Natural killer cell treated with Interleukin-12 subunit alpha and Interleukin-12 subunit beta and Interleukin-15 and Interleukin-18, amount 100 ng/mL, for 72 hours (primary cell): ENCODE data around the gene HOXA1. TPM values are rescaled to one million over a fixed set of nuclear protein-coding genes. Genes with fewer than 3 reads are reported as not detected.

ENCODE experiments used
- ATAC-seq, 2 donors: fragments of 150-1000 bp; cut with Tn5 transposase in 1 of 2; sonication (Bioruptor Pico), chemical (Tn5 transposase) in 1 of 2; 2 replicates each; pipeline ENCODE4 v1.10.0; 2021
- DNase-seq: peaks from one replicate; pipeline ENCODE4 v3.0.0; 2022; ENCODE audit warnings: low spot score
- H3K27ac Mint-ChIP-seq, 2 donors: 1 replicate in 1 of 2; 2 replicates in 1 of 2; pipeline ENCODE4 v1.8.0; 2022; ENCODE audit warnings: mixed read lengths in 2 of 2, mild to moderate bottlenecking in 1 of 2, moderate library complexity in 1 of 2
- H3K27me3 Mint-ChIP-seq, 2 donors: 1 replicate in 1 of 2; 2 replicates in 1 of 2; pipeline ENCODE4 v1.8.0; 2022; ENCODE audit warnings: mixed read lengths in 2 of 2
- H3K36me3 Mint-ChIP-seq: one replicate; pipeline ENCODE4 v1.8.0; 2022; ENCODE audit warnings: mixed read lengths
- H3K4me1 Mint-ChIP-seq, 2 donors: 1 replicate in 1 of 2; 2 replicates in 1 of 2; pipeline ENCODE4 v1.8.0; 2022; ENCODE audit warnings: low read depth in 2 of 2, mixed read lengths in 2 of 2, mild to moderate bottlenecking in 1 of 2
- H3K4me3 Mint-ChIP-seq: one replicate; pipeline ENCODE4 v1.8.0; 2022; ENCODE audit warnings: mixed read lengths
- H3K9me3 Mint-ChIP-seq: 2 replicates; pipeline ENCODE4 v1.8.0; 2022; ENCODE audit warnings: mixed read lengths
- total RNA-seq, 2 donors: library from RNA; stranded (reverse); gene quantifications; one replicate each; pipeline ENCODE4 v1.2.3, GENCODE V29; 2022

Gene HOXA1
- total RNA-seq, 2 donors from 2014 or later = 0.36 to 0.78 TPM

DNA sequence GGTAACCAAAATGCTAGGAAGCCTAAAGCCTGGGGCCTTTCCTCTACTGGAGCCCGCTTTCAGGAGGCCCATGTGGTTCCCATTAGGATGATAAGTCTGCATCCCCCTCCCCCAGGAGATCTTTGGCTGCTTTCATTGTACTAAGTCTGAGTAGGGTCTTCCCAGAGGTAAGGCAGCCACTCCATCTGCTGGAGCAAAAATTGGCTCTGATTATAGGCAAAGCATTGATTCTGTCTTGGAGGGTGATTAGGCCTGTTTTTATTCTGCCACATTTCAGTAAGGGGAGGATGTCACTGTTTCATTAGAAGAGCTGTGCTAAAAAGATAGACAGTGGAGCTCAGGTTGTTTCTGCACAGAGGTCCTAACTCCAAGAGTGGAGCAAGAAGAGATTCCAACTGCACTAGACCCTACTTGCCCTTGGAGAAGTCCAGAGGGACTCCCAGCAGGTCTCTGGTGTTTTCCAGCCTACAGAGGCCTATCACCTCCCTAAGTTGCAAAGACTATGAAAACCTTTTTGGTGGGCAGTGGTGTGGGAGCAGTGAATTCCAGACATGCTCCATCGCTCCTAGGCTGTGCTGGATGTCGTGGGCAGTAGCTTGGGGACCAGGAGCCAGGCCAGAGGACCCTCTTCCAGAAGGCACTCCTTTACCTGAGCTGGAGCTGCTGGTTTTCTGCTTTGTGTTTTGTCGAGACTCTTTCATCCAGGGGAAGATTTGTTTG, 13.8 kb upstream of the HOXA1 start:
- Mint-ChIP-seq H3K27me3 (peaks cover 0 to 8% of the 10 kb centered on the region in 2 donors), H3K9me3 (no peaks in the 10 kb centered on the region), H3K4me3 (no peak overlapping the region), H3K27ac (no peak overlapping the region), H3K36me3 (no peaks in the 10 kb centered on the region), H3K4me1 (no peaks in the 10 kb centered on the region)
- DNase-seq (no peak), ATAC-seq (no peak)

DNA sequence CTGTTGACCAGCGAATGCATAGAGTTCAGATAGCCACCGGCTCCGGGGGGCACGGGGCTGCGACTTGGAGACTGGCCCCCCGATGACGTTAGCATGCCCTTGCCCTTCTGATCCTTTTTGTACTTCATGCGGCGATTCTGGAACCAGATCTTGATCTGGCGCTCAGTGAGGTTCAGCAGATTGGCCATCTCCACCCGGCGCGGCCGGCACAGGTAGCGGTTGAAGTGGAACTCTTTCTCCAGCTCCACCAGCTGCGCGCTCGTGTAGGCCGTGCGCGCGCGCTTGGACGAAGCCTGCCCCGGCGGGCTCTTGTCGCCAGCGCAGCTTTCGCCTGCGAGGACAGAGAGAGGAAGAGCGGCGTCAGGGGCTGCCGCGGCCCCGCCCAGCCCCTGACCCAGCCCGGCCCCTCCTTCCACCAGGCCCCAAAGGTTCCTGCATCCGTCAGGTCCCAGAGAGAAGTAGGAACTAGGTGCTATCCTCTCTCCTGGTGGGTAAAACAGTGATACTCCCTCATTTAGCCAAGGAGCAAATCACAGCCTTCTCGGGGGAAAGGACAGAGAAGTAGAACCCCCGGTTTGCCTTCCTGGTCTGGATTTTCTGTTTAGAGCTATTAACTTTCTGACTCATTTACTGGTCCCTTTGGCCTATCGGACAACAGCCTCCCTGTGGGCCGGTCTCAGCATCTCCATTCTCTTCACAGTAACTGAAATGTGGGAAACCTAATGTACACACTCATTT, 12.8 kb upstream of the HOXA1 start:
- DNase-seq (no peak), ATAC-seq (no peak)
- Mint-ChIP-seq H3K27me3 (peaks cover 8 to 18% of the 10 kb centered on the region in 2 donors), H3K27ac (no peak overlapping the region), H3K36me3 (no peaks in the 10 kb centered on the region), H3K4me1 (peaks cover 0 to 4% of the 10 kb centered on the region in 2 donors), H3K4me3 (no peak overlapping the region), H3K9me3 (no peaks in the 10 kb centered on the region)

DNA sequence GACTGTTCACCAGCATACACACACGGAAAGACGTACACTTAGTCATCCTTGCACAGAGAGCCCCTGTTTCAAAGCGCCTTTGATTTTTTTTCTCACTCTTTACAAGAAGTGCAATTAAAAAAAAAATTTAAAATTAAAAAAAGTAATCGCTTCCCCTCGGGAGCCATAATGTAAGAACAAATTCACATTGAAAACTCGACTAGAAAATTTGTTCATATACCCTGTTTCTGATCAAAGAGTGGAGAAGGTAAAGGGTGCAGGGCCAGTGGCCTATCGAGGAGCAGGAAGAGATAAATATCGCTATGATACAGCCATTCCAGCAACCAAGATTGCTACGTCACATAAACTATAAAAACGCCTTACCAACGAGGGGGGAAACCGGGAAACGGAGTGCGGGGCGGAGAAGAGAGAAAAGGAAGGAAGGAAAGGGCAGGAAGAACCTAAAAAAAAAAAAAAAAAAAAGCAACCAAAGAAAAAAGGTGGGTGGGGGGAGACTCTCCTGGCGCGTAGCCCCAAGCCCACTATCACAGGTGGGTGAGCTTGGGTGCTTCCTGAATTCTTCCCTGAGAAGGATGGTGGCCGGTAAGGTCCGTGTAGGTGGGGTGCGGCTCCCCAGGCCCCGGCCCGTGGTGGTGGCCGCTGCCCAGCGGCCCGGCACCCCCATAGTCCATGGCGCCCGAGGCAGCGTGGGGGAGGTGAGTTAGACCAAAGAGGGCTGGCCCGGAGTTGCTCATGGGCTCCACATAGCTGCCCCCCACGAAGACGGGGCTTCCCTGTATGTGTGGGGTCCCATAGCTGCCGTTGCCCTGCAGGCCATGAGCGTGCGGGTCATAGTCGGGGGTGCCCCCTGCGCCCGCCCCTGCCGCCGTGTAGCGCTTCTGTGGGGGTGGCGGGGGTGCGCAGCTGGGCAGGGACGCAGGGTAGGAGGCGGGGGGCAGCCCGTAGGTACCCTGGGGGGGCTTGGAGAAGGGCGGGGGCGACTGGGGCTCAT, 11.9 kb upstream of the HOXA1 start:
- Mint-ChIP-seq H3K27ac (no peak overlapping the region), H3K9me3 (no peaks in the 10 kb centered on the region), H3K36me3 (no peaks in the 10 kb centered on the region), H3K27me3 (peaks cover 15 to 27% of the 10 kb centered on the region in 2 donors), H3K4me1 (peaks cover 4 to 9% of the 10 kb centered on the region in 2 donors), H3K4me3 (no peak overlapping the region)
- no peak for DNase-seq
- ATAC-seq = no peak

DNA sequence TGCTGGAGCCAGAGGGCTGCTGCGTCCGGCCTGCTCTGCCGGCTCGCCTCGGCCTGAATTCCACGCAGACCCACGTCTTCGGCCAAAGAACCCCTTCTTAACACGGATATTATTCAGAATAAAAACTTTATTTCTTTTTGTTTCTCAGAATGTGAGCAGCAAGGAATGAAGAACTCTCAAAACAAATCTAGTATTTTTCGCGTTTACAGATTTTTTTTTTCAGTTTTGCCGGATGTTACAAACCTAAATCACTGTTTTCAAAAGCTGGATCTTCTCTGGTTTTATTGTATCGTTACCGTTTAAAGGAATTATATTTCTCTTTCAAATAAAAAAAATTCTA, 11.1 kb upstream of the HOXA1 start:
- Mint-ChIP-seq H3K4me3 (no peak overlapping the region), H3K27me3 (peaks cover 20 to 33% of the 10 kb centered on the region in 2 donors), H3K4me1 (peaks cover 7 to 11% of the 10 kb centered on the region in 2 donors), H3K36me3 (no peaks in the 10 kb centered on the region), H3K27ac (no peak overlapping the region), H3K9me3 (no peaks in the 10 kb centered on the region)
- ATAC-seq (no peak), DNase-seq (no peak)

DNA sequence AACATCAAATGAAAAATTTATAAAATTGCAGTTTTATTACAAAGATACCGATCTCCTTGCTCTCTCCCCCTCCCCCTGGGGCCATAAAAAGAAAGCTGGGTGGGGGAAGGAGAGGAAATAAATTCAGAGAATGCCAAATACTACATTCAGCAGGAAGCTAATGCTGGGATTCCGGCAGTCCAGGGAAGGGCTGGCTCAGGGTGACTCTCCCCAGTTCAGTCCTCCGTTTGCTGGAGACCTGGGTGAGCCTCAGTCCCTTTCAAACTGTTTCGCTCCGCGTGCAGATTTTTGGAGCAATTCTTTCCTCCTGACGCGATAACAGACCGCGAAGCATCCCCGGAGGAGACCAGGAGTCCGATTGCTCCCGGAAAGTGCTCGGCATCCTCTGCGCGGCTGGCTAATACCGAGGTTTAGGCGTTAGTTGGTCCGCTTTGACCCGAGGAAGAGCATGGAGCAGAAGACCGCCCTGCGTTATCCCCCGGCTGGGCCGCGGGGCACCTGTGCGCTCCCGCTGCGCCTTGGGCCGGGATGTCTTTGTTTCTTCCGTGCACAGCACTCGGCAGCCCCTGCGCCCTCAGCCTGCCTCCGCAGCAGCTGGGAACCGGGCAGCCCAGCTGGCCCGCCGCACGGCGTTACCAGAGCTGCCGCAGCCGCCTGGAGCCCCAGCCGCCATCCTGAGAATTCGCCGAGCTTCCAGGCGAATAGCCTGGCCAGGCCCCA, 10.5 kb upstream of the HOXA1 start:
- ATAC-seq = no peak
- peaks cover 26 to 39% of the 10 kb centered on the region in 2 donors for H3K27me3 Mint-ChIP-seq
- H3K4me1 Mint-ChIP-seq = peaks cover 7 to 15% of the 10 kb centered on the region in 2 donors
- H3K4me3 Mint-ChIP-seq = no peak overlapping the region
- no peaks in the 10 kb centered on the region for H3K9me3 Mint-ChIP-seq
- H3K27ac Mint-ChIP-seq = no peak overlapping the region
- DNase-seq = no peak
- peaks cover 4% of the 10 kb centered on the region for H3K36me3 Mint-ChIP-seq

DNA sequence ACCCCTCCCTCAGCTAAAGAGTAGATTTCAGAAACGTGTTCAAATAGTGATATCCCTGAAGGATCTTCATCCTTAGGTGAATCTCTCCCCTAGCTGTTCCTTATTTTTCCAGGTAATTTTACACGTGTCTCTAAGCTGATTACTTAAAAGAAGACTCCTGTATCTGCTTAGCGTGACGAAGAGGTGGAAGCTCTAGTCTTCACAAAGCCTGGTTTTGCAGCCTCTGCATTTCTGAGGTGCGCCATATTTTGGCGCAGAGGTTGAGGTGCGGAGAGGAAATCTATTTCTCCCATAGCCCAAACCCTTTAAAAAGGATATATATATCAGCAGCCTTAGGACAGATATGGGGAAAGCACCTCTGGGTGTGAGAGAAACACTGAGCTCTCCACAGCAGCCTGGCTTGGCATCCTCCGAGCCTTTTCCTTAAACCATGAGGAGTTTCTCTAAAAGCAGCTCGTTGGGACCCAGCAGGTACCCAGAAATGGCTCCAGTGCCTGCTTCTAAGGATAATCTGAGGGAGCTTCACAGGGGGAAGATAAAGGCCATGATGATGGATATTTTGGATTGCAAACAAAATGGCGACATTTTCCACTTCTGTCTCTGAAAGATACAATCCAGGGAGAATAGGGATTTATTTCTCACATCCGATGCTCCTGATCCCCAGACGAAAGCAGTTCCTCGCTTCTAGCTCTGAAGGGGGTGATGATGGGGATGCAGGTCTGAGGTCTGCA, 9.7 kb upstream of the HOXA1 start:
- peaks cover 7 to 15% of the 10 kb centered on the region in 2 donors for H3K4me1 Mint-ChIP-seq
- ATAC-seq (no peak), DNase-seq (no peak)
- peaks cover 29 to 45% of the 10 kb centered on the region in 2 donors for H3K27me3 Mint-ChIP-seq
- no peaks in the 10 kb centered on the region for H3K9me3 Mint-ChIP-seq
- H3K36me3 Mint-ChIP-seq = peaks cover 9% of the 10 kb centered on the region
- H3K4me3 Mint-ChIP-seq = no peak overlapping the region
- no peak overlapping the region for H3K27ac Mint-ChIP-seq

DNA sequence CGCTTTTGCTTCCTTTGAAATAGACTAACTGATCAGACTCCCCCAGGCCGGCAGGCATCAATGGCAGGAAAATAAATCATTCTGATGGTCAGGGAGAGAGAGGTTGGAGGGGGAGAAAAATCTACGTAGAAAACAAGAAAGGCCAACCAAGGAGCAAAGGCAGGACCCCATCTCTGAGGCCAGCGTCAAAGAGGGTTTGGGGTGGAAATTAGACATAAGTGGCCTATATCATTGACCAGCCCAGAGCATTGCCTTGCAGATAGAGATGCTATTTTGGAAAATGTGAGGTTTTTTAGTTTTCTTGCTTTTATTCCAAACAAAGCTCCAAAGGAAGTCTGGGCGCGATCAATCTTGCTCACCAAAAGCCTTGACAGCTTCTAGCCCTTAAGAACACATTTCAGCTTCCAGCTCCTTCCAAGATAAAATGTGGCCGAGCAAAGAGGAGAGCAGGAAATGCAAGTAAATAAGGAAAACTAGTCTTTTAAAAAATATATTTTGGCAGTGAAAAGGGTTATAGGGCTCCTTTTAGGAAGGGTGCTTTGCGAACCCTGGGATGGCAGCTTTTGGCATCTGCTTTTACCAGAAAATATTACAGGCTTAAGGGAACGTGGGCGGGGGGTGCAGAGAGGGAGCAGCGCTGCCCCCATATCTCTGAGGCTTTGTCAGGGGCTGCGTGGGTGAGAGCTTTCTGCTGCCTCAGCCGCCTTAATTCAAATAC, 8.7 kb upstream of the HOXA1 start:
- Mint-ChIP-seq H3K27ac (no peak overlapping the region), H3K36me3 (peaks cover 17% of the 10 kb centered on the region), H3K27me3 (peaks cover 31 to 54% of the 10 kb centered on the region in 2 donors)

DNA sequence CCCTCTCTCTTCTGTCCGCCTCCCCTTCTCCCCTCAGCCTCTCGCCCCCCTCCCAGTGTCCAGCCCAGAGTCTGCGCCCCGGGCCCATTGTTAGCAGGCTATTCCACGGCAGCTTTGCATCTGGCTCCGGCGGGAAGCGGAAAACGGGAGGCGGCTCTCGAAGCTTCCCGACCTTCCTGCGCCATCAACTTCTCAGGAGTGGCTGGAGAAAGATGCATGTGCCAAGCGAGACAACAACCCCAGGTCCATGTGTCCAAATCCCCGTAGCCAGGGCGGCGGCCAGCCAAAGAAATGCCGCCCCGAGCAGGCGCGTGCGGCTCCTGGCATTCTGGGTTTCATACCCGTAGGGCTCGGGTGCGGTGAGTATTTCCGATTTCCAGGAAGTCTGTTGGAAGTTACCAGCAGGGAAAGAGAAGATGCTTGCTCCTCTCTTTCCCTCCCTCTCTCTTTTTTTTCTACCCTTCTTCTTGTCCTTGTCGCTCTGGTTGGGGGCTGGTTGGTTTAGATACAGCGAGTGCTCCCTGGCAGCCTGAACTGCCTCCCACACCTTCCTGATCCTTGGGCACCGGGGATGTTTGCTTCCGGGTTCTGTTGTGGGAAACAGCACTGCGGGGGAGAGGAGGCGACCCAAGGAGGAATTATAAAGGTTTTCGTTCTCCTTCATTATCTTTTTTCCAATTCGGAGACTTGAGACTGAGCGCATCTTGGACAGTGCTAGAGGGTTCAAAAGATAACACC, 7.9 kb upstream of the HOXA1 start:
- no peak overlapping the region for H3K4me3 Mint-ChIP-seq

More for the DNA sequence above, 8.7 kb upstream of the HOXA1 start:
- ATAC-seq (no peak), DNase-seq (no peak)
- Mint-ChIP-seq H3K4me1 (peaks cover 7 to 19% of the 10 kb centered on the region in 2 donors), H3K9me3 (no peaks in the 10 kb centered on the region), H3K4me3 (no peak overlapping the region)

DNA sequence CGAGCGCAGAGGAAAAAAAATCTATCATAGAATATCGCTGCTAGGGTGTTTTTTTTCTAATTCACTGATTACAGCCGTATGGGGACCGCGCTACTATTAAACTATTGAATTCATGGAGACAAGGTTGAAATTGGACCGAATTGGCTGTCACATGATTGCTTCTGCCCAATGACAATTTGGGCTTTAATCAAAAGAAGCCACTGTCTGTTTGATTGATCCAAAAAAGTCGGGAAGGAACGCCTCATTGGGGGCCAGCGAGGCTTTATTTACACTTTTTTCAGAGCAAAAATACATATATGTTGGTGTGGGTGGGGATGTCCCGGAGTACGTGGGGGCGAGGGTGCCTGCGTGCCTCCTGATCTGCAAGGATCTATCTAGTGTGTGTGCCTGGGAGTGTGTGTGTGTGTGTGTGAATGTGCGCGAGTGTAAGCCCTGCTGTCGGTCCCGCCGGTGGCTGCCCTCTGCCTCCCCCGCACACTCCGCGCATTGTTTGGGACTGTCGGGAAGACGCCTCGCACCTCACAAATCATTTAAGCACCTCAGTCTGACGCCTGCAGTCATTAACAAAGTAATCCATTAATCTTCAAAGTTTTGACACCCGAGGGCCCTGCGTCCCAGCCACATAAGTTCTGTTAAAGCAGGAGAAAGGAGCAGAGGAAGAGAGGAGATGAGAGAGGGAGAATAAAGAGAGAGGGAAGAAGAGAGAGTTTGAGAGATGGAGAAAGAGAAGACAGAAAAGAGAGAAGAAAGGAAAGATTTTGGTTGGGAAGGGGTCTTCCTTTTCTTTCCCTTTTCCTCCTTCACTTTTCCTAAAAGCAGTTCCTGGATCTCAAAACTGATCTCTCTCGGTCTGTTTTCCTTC, 7.0 kb upstream of the HOXA1 start, which contains the start of gene HOXA2:
HOXA2 (minus strand) TSS at position 103 of the 862 bp plus-strand sequence. CDS start 183 bp downstream, outside the sequence.
- Mint-ChIP-seq H3K36me3 (peaks cover 20% of the 10 kb centered on the region), H3K27ac (no peak within 1 kb of the TSS), H3K4me3 (peak within 1 kb of the TSS; percentile 16), H3K4me1 (peaks cover 20 to 32% of the 10 kb centered on the region in 2 donors), H3K9me3 (no peaks in the 10 kb centered on the region), H3K27me3 (peaks cover 38 to 62% of the 10 kb centered on the region in 2 donors)
- no peak for DNase-seq
- ATAC-seq = peak in 1 of 2 donors; percentile 27

More for the DNA sequence above, 7.9 kb upstream of the HOXA1 start:
- H3K36me3 Mint-ChIP-seq = peaks cover 20% of the 10 kb centered on the region
- H3K9me3 Mint-ChIP-seq = no peaks in the 10 kb centered on the region
- DNase-seq (no peak), ATAC-seq (no peak)
- H3K4me1 Mint-ChIP-seq = peaks cover 11 to 25% of the 10 kb centered on the region in 2 donors
- no peak overlapping the region for H3K27ac Mint-ChIP-seq
- H3K27me3 Mint-ChIP-seq = peaks cover 36 to 62% of the 10 kb centered on the region in 2 donors

DNA sequence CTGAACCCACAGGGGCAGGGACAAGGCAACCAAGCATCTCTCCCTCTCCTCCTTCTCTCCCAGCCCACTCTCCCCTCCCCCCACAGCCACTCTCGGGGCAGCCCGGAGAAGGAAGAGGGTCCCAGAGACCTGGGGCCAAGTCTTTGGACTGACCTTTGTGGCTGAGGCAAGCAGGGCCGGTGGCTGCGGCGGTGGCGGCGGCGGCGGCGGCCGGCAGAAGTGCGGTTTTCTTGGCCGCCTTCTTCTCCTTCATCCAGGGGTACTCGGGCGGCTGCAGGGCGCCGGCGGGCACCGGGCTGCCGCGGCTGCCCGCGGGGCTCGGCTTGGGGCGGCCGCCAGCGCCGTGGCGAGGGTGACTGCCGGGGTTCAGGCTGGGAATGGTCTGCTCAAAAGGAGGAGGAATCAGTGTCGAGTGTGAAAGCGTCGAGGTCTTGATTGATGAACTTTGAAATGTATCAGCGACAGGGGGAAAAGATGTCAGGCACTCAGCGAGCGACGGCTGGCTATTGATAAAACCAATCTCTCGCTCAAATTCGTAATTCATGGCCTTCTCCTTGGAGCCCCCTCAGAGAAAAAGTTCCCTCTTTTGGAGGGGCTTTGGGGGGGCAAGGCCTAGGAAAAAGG, 6.3 kb upstream of the HOXA1 start:
- Mint-ChIP-seq H3K36me3 (peaks cover 20% of the 10 kb centered on the region), H3K4me1 (peaks cover 27 to 39% of the 10 kb centered on the region in 2 donors), H3K27ac (no peak overlapping the region), H3K4me3 (no peak overlapping the region), H3K27me3 (peaks cover 40 to 62% of the 10 kb centered on the region in 2 donors), H3K9me3 (no peaks in the 10 kb centered on the region)
- DNase-seq (no peak), ATAC-seq (no peak)
